Stimulated activated CD4-positive, alpha-beta T cell treated with anti-CD3 and anti-CD28 coated beads, Interleukin-1b, Interleukin-23, amount 100 ng/mL, for 24 hours (primary cell): ENCODE results near the gene ABO.
"Not testable (repeated sequence)": the region's sequence is repeated elsewhere in the genome, so short reads cannot be mapped to it uniquely, and the experiment has no call there.

Source experiments
- DNase-seq, 4 experiments: peaks; one replicate each; pipeline ENCODE4 v3.0.0-alpha.2; 2020; ENCODE audit warnings: low read depth in 4 of 4, low spot score in 1 of 4

ABO gene

DNA sequence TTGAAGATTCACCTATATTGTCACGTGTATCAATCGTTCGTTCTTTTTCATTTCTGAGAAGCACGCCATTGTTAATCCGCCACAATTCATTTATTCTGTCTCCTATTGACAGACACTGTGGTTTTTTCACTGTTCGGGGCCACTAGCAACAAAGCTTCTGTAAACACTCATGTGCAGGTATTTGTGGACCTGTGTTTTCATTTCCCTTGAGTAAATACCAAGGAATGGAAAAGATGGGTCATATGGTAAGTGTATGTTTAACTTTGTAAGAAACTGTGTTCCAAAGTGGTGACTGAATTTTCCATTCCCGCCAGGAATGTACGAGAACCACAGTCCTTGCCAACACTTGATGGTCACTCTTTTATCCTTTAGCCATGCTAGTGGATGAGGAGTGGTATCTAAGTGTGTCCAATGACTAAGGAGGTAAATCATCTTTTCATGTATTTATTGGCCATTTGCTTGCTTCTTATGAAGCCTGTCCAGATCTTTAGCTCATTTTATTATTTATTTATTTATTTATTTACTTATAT, 10.7 kb downstream of the ABO start:
- no peak for DNase-seq

DNA sequence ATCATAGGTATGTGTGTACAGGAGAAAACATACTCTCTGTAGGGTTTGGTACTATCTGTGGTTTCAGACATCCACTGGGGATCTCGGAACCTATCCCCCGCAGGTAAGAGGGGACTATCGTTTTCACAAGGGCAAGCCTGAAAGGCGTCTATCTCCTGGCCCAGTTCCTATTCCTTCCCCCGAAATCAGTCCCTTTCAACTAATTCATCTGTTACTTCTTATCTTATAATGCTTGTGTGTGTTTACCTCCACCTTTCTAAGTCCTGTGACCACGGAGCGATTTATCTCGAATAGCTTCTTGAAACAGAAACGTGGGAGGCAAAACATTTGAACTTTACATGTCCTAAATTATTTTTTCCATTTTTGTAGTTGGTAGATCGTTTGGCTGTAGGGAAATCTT, 11.4 kb downstream of the ABO start:
- no peak for DNase-seq

DNA sequence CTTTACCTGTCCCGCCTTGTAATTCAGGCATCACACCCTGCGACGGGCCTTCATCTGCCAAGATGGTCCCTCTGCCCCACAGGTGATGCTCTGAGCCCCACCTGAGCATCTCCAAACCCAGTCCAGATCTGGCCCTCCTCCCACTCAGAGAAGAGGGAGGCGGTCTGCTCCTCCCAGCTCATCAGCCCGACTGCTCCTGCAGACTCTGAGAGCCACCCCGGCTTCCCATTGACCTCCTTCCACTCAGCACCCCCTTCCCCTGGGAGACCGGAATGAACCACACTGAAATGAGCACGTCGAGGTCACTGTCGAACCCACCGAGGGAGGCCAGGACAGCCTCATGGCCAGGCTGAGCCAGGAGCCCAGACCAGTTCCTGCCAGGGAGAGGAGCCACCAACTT, 12.8 kb downstream of the ABO start:
- DNase-seq: no peak

DNA sequence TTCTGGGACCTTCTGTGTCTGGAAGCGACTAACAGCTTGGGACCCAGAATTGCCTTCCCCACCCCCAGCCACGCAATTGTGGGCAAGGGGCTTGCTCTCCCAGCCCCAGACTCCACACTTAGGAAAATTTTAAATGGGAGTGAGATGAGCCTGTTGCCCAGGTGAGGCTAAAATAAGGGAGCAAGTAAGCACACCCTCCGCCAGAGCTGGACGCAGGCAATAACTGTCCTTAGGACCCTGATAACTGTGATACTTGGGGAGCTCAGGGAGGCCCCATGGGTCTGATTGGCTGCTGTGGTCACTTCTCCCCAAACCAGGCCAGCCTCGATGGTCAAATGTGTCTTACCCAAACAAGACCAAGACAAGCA, 13.3 kb downstream of the ABO start:
- no peak for DNase-seq

DNA sequence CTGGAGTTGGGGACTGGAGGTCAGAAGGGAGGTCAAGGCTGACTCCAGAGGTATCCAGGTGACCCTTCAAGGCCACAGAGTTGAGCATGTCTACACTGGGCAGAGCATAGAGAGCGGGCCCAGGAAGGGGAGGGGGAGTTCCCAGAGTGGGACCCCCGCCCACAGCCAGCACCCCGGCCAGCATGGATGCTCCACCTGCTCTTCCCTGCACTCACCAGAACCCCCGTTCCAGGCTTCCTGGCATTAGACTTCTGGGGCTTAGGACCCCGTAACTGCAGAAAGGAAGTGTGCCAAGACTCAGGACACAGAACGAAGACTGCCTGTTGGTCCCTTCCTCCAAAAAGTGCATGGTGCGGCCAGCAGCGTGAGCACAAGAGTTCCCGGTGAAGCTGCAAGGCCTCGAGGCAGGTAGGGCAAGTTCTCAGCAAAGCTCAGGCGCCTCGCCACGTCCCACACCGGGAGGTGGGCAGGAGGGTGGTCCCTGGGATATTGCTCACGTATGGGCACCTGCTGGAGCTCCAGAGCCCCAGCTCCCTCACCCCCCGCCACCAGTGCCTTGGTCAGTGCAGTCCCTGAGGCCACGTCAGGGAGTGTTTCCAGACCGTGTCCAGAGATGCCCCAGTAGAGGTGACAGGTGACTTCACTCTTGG, 13.8 kb downstream of the ABO start:
- no peak for DNase-seq

DNA sequence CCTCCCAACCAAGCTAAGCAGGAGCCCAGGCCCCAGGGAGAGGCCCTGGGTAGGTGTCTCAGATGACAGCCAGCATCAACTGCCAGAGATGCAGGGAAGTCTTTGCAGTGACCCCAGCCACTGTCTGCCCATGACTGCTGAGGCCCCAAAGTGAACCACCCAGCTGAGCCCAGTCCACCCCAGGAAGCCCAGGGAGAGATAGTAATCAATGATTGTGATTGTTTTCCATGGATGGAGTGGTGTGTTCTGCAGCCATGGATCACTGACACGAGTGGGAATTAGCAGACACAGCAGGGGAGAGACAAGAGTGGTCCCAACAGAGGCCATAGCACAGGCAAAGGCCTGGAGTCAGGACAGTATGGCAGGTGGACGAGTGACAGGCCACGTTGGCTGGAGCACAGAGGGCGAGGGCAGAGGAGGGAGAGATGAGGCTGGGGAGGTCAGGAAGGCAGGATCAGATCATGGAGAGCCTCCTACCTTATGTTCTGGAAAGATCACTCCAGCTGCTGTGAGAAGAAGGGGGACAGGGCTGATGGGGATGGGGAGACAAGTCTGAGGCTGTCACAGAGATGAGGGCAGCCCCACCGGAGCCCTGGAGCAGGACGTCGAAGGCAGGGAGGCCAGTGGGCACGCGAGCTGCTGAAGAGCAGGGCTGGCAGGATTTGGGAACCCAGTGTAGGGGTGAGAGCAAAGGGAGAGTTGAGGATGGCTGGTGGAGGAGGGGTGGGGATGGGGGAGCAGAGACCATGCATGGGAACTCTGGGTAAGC, 14.5 kb downstream of the ABO start:
- DNase-seq: no peak

DNA sequence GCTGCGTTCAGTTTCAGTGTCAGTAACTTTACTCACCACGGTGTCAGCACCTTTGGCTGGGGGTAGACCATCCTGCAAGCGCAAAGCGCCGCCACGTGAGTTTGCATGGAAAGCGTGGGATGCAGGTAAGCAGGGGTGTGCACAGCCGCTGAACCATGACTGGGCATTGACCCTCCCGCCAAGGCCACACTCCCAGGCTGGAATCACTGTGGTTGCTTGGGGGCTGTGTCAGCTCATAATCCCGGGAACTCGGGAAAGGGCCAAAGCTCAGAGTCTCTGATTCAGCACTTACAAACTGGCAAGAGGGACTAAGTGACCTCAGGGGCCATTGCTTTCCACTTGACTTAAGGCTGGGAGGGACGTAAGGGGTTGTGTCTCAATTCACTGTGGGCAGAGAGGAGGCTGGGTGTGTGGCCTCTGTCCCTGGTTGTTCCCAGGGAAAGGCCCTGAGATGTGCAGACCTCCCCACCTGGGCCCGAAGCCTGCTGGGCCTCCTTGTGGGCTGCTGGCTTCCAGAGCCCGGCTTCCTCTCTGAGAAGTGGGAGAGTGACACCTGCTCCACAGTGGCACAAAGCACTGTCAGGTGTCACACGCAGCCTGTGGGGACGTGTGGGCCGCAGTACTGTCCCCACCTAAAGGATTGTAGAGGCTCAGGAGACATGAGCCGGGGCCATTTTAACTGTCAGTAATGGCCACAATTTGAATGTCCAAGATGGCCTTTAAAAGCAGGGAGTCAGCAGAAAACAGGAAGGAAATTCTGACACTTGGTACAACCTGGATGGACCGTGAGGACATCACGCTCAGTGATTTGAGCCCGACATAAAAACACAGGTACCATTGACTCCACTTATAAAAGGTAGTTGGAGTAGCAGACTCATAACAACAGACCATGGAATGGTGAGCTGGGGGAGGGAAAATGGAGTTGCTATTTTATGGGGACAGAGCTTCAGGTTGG, 16.7 kb downstream of the ABO start:
- no peak for DNase-seq

DNA sequence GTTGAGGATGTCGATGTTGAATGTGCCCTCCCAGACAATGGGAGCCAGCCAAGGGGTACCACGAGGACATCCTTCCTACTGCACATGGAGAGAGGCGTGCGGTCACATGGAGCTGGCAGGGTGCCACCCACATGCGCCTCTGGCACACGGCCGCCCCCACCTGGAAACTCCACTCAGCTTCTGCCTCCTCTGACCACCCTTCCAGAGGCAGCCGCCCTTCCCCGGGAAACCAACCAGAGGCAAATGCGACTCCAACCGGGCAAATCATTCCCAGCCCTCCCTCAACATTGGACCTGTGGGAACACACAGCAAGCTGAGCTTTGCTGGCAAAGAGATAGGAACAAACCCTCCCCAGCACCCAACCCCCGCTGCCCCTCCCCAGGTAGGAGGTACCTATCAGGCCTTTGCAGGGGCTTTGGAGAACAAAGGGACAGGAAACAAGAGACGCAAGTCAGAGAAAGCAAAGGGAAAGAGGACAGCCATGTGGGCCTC, 17.5 kb downstream of the ABO start:
- no peak for DNase-seq

DNA sequence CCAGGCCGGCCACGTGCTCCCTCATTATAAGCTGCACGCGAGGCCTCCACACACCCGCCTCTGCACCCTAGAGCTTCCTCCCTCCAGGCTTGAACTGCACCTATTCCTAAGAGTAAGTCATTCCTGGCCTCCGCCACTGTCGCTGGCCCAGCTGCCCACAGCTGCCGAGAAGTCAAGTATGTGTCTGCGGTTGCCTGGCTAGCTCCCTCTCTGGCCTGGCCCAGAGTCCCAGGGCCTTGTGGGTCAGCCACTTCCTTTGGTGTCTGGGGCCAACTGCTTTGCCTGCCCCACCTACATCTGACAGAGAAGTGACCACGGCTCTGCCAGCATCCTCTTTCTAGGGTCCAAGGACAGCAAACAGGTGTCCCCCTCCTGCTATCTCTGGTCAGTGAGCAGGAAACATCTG, 18.3 kb downstream of the ABO start:
- no peak for DNase-seq

DNA sequence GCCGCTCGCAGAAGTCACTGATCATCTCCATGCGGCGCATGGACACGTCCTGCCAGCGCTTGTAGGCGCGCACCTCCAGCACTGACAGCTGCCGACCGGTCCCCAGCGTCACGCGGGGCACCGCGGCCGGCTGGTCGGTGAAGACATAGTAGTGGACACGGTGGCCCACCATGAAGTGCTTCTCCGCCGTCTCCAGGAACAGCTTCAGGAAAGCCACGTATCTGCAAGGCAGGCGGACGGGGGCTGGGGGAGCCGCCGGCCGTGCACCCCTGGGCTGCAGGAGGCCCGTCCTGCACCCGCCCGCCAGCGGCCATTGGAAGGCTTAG, 18.9 kb downstream of the ABO start:
- DNase-seq: no peak

DNA sequence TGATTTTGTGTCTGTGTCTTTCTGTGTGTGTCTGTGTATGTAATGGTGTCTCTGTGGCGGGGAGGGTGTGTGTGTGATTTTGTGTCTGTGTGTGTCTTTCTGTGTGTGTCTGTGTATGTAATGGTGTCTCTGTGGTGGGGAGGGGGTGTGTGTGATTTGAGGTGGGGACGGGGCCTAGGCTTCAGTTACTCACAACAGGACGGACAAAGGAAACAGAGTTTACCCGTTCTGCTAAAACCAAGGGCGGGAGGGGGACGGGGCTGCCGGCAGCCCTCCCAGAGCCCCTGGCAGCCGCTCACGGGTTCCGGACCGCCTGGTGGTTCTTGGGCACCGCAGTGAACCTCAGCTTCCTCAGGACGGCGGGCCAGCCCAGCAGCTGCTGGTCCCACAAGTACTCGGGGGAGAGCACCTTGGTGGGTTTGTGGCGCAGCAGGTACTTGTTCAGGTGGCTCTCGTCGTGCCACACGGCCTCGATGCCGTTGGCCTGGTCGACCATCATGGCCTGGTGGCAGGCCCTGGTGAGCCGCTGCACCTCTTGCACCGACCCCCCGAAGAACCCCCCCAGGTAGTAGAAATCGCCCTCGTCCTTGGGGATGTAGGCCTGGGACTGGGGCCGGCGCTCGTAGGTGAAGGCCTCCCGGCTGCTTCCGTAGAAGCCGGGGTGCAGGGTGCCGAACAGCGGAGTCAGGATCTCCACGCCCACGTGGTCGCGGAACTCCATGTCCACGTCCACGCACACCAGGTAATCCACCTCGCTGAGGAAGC, 19.4 kb downstream of the ABO start:
- no peak for DNase-seq

DNA sequence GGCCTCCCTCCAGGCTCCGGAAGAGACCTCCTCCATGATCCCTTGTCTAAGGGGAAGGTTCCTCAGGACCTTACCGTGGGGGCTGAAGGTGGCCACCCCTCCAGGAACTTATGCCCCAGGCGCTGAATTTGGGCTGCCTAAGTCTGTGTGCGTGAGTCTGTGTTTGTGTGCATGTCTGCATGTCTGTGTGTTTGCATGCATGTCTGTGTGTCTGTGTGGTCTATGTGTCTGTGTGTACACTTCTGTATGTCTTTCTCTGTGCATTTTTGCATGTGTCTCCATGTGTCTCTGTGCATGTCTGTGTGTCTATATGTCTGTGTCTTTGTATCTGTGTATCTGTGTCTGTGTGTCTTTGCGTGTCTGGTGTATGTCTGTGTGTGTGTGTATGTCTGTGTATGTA, 20.5 kb downstream of the ABO start:
- no peak for DNase-seq

DNA sequence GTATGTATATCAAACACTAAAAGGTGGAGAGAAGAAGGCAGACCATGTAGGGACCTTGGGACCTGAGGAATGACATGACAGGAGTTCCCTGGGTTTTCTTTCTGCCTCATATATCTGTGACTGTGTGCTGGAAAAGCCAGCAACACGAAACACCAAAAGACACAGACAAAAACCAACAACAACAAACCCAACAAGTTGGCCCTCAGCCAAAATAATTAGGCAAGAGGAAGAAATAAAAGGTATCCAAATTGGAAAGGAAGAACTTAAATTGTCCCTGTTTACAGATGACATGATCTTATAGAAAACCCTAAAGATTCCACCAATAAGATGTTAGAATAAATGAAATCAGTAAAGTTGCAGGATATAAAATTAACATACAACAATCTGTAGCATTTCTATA, 21.7 kb downstream of the ABO start:
- no peak for DNase-seq

DNA sequence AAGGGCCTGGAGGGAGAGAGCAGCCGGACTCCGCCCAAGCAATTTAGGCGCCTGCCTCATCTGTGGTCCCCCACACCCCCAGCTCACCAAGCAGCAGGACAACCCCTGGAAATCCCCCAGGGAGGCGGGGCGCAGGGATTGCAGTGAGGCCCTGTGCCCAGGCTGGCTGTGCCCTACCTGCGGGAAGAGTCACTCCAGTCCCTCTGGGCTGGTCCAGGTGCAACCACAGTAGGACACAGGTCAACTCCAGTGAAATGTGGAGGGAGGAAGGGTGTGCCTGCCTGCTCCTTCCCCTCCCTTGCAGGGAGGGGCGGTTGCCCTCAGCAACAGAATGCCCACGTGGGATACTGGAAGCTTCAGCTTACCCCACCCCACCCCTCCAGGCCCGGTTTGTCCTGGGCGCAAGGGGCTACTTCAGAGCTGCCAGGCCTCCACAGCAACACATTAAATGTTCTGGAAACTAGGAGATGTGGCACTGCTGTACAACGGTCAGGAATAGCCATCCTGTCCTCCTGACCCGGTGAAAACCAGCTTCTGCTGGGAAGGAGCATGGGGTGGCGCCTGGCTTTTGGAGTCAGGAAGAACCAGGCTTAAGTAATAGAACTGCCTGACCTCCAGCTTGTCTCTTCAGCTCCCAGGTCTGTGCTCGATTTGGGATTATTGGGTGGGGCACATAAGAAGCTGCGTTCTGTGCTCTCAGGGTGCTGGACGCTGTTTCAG, 22.5 kb downstream of the ABO start:
- DNase-seq: no peak

DNA sequence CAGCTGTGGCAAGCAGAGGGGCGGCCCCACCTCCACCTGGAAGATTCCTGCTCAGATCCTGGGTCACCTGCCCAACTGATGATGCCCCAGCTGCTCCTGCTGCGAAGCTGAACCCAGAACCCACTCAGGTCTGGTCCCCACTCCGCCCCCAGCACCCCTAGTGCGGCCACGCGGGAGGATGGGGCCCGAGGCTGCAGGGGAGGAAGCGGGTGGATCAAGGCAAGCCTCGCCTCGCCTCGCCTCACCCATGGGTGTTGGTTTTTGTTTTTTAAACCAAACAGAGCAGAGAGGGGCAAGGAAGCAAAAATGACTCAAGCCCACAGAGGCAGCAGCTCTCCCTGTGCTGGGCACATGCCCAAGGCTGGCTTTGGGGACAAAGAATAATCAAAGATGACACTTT, 23.2 kb downstream of the ABO start:
- DNase-seq: no peak

DNA sequence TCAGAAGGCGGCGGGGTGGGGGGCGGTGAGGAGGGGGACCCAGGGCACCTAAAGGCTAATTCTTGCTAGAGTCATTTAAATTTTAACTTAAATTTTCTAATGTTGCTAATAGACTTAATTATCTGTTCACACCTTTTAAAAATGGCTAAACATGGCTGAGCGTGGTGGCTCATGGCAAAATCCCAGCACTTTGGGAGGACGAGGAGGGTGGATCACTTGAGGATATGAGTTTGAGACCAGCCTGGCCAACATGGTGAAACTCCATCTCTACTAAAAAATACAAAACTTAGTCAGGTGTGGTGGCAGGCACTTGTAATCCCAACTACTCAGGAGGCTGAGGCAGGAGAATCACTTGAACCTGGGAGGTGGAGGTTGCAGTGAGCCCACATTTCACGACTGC, 23.8 kb downstream of the ABO start:
- DNase-seq: not testable (repeated sequence)

DNA sequence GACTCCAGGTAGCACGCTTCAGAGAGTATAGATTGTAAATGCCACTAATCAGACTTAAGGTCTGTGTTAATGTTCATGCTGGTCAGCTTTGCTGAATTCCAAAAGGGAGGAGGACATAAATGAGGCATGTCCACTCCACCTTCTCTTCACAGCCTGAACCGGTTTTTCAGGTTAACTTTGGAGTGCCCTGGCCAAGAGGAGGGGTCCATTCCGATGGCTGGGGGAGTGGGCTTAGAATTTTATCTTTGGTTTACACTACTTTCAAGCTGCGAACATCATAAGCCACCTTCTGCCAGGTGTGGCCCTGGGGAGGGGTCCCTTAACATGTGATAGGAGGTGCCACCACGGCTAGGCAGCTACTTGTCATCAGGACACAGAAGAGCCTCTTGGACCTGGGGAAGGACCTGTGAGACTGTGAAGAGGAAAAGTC, 24.2 kb downstream of the ABO start:
- DNase-seq: no peak

DNA sequence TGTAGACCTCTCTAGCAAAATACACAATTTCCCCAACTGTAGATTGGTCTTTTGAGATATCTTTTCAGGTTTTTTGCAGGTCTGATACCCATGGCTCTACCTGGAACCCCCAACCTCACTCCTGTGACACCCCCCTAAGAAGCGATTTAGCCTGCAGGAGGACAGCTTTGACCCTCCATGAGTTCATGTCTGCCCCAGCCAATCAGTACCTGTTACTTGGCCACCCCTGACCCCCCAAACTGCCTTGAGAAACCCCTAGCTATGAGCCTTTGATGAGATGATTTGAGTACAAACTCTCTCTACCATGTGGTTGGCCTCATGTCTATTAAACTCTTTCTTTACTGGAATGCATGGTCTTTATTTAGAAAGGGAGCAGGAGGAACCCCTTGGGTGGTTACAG, 25.7 kb downstream of the ABO start:
- no peak for DNase-seq

DNA sequence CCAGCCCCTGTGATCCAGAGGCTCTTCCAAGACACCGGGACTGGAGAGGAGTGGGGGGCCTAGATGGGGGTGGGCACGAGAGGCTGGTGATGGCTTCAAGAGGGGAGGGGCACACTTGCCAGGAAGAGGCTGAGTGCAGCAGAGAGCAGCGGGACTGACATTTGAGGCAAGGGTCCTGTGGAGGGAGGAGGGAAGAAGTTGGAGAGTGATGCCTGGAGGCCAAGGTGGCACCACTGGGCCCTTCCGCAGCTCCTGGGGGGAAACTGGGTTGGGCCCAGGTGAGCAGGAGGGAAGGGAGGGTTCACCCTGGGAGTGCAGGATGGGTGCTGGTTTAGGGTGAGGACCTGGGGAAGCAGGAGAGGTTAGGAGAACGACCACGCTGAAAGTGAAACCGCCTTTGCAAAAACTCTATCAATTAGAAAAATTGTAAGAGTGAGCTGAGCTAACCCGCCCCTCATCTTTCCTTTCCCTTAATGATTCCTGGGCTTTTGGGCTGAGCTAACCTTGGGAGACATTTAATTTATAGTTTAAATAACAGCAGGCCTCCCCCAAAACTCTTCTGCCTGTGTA, 26.2 kb downstream of the ABO start:
- DNase-seq: no peak

DNA sequence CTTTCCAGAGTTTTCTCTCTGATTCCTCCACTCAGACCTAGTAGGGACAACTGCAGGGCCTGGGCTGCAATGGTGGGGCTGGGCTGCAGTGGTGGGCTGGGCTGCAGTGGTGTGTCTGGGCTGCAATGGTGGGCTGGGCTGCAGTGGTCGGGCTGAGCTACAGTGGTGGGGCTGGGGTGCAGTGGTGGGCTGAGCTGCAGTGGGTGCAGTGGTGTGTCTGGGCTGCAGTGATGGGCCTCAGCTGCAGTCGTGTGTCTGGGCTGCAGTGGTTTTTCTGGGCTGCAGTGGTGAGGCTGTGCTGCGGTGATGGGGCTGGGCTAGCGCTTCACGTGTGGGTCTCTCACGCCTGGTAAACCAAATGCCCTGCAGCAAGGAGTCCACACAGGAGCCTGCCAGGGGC, 27.4 kb downstream of the ABO start:
- no peak for DNase-seq
